NCI-H345 treated with DMSO at 0.1 percent for 48 hours (cell line): ENCODE results near the gene DACT3.

Experiments
- DNase-seq: peaks from one replicate; lab custom pipeline; 2025; ENCODE audit not compliant: unreplicated experiment; lab: John Stamatoyannopoulos, UW

DACT3 gene

GRCh38 chr19:46600384-46601317 lies 60.3 kb downstream of the DACT3 start:
- DNase-seq, result peak; percentile 78

GRCh38 chr19:46599716-46600373 lies 61.1 kb downstream of the DACT3 start:
- DNase-seq, result no peak

GRCh38 chr19:46598372-46598917 lies 62.5 kb downstream of the DACT3 start:
- DNase-seq, result no peak
